HG02642 (cell line): ENCODE results near the gene PHGDH.

Experiments
- ATAC-seq: cut with Tn5 transposase; IDR thresholded peaks from one replicate; pipeline ENCODE4 v1.9.1; 2021; ENCODE audit warnings: mild to moderate bottlenecking; ENCODE audit not compliant: unreplicated experiment, poor library complexity

The PHGDH gene

GRCh38 chr1:119752592-119752991 is 40.9 kb downstream of the PHGDH start:
- no peak for ATAC-seq

DNA sequence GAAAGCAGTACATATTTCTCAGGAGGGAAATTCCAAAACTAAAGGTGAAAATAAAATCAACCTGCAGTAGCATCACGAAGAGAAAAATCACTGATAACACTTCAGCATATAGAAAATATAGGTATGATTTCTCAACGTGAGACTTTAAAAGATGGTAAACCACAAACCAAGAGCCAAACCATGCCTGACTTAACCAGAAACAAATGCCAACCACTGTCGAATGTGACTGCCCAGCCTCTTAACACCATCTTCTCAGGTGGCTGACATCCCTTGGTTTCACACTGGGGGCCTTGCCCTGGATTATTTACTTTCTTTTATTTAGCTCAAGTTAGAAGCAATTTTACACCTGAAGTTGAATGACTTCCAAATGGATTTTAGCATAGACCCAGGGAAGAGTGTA is 46.9 kb downstream of the PHGDH start:
- no peak for ATAC-seq

DNA sequence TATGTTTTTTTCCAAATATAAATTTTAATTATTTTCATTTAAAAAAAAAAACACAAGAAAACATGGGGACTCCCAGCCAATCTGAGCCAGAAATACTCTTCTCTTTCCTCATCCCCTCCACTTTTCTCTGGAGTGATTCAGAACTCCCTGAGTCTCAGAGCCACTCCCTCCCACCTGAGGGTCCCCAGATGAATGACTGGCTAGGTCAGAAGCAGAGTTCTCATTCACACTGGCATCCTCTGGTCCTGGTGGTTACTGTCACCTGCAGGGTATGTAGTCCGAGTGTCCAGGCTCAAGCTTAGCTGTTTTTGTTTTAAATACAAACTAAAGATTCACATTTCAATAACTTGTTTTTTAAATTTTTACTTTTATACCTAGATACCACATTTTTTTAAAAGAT is 50.7 kb downstream of the PHGDH start:
- ATAC-seq, result no peak

DNA sequence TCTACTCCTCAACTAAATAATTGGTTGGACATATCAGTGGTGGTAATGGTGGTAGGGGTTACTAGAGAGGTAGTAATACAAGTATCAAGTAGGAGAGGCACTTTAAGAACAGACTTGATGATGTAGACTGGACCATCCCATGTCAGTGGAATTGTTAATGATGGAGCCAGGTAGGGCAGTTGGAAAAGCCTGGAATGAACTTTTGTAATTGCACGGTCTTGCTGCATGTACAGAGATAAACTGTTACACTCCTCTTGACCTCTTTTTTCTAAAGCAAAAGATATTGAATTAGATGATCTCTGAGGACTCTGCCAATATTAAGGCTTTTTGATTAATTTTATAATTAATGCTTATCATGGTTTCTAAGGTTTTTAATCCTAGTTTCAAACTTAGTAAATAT is 51.2 kb downstream of the PHGDH start:
- ATAC-seq, result no peak

GRCh38 chr1:119764220-119764619 is 52.5 kb downstream of the PHGDH start:
- no peak for ATAC-seq

DNA sequence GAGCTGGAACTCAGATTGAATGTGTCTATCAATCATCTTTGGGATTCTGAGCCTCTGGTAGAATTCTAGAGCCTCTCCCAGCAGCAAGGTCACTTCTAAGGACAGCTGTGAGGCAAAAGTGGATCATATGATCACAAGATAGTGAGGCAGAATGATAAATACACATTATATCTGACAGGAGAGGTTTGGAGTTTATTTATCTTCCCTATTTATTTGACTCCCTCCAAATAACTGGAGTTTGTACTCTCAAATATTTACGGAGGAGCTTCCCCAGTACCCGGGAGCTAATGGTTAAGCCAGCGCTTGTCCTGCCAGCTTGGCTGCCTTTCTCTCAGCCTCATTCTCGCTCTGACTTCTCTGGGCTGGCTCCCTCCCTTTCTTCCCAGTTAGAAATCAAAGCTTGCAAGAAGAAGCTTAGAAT is 54.6 kb downstream of the PHGDH start:
- no peak for ATAC-seq

DNA sequence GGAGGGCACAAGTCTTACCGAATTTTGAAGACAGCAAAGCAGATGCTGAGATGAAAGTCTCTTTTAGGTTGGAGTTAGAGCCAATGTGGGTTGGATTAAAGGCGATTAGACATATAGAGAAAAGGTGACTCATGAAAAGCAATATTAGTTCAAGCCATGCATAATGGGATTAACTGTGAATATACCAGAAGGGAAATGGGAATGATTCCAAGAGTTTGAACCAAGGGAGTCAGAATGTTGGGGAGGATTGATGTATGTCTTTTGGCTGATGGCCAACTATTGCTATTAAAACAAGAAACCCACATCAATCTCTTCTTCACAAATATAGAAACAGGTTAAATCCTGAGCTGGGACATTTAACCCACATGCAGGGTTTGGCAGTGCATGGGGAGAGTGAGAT is 55.8 kb downstream of the PHGDH start:
- no peak for ATAC-seq

DNA sequence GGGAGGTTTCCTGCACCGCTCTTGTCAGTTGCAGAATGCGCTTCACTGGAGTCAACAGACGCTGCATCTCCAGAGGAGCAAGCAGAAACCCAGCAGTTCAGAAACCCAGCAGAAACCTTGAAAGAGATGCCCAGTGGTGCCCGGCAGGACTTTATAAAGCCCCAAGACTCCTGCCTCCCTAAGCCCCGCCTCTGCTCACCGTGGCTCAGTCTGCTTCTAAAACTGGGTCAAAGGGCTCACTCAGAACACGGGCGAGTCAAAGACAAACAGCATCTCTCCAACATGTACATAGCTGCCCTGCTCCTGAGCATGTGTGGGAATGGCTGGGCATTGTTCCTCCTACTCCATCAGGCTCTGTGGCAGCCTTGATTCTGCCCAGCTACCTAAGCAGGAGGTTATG is 57.0 kb downstream of the PHGDH start, which contains the start of gene HMGCS2:
Gene HMGCS2 (minus strand): TSS at position 128 of the 400 bp plus-strand sequence. CDS start 61 bp downstream, at position 67.
- no peak for ATAC-seq

DNA sequence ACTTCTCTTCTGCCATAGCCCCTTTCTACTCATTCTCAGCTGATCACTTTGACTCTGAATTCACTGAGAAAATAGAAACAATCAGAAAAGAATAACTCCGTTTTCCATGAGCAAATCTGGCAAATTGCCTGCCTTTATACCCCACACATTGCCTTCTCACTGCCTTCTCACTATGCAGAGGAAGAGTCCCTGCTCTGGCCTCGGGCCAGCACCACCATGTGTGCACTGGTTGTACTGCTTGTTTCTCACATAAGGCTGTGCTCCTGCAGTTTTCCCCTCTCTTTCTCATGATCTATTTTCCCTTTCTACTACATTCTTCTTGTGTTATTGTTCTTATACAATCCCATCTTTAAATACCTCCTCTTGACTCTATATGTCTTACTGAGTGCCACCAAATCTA is 59.3 kb downstream of the PHGDH start:
- ATAC-seq, result no peak

DNA sequence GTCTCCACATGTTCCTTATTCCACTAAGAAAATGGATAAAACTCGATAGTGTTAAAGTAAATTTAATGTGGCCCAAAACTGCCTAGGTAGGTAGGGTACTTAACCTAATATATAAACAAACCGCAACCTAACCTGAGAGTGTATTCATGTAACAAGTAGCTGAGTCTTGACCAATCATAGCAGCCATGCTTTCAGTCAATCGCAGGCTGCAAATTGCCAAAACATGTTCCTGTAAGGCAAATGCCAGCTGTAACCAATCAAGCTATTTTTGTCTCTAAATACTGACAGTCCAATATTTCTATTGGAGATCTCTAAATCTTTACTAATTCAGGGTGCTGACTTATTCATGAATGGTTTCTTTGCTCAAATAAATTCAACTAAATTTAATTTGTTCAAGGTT is 60.0 kb downstream of the PHGDH start:
- no peak for ATAC-seq

DNA sequence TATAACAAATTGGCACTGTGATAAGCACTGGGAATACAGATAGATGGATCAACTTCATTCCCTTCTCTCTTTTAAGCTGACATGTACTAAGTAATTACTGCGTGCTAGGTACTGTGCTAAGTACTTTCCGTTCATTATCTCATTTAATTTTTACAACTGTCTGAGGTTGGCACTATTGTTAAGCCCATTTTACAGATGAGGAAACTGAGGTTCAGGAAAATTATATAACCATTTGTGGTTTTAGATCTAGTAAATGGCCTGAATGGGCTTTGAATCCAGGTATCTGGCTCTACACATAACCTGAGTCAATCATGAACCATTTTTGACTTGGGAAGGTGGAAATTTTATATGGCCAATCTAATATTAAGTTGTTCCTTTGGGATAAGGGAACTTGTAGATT is 60.6 kb downstream of the PHGDH start:
- ATAC-seq, result no peak

- ATAC-seq, result no peak
These were observed 62.0 kb downstream of the PHGDH start for GRCh38 chr1:119773711-119774241.

- no peak for ATAC-seq
These were observed 63.2 kb downstream of the PHGDH start for GRCh38 chr1:119774746-119775490.

DNA sequence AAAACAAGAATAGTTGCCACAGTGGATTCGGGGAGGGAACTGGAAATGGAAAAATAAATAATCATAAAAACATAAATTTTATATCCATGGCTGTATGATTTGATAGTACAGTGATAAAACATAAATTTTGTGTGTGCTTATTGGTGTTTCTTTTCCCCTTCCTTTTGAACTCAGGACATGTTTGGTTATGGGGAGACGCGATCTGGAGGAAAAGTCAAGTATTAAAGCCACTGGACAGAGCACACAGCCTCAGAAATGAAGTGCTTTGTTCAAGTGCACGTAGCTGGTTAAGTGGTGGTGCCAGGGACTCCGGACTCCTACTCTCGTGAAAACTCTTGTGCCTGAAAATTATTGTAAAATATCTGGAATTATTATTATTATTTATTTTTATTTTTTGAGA is 66.6 kb downstream of the PHGDH start:
- ATAC-seq, result no peak

GRCh38 chr1:119778886-119779560 is 67.3 kb downstream of the PHGDH start:
- no peak for ATAC-seq

DNA sequence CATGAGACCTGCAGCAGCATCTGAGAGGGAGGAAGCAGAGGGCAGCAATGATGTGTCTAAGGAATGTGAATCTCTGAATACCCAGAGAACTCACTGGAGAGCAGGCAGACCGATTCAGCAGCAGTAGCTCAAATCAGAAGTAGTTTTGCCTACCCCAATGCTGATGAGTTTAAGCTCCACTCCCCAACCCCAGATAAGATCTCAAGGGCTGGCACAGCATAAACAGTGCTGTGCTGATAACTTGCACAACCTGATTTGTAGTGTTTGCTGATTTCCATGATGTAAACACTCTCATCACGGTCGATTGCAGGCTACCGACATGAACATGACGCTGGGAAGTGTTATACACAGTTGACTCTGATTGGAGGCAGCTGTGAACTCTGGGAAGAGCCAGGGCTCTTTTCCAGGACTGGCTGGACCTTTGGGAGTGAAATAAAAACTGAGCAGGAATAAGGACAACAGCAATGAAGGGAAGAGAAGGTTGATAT is 68.2 kb downstream of the PHGDH start:
- ATAC-seq, result no peak

GRCh38 chr1:119781434-119782210 is 69.9 kb downstream of the PHGDH start:
- ATAC-seq, result no peak

DNA sequence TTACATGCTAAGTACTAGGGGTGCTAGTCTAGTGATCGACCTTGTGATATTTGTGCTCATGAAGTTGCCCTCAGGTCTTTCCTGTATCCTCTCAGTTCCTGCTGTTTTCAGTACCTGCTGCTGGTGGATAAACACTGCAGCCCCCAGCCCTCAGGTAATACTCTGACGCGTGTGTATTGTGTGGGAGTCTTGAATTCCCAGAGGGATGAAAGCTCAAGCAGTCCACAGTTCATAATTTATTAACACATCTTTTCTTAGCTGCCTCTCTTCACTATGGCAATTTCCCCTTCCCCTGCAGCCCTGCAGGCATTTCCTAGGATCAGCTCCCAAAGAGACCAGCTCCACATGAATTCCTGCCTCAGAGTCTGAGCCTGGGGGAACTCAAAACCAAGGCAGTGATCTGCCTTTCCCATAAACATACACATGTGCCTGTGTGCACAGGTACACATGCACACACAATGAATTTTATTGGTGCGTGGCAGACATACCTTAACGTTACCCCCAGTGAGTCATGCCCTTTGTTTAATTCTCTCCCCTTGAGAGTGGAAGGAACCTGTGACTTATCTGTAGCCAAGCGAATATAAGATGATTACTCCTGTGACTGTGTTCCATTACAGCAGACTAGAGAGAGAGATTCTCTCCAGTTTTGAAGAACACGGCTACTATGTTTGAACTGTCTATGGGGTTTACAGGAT is 71.0 kb downstream of the PHGDH start:
- ATAC-seq, result no peak

GRCh38 chr1:119783354-119784185 is 71.8 kb downstream of the PHGDH start:
- no peak for ATAC-seq
